SH-SY5Y (cell line): ENCODE measurements around the gene VPS11.

ENCODE experiments used
- GATA2 ChIP-seq: IDR thresholded peaks from 2 replicates; pipeline ENCODE4 v1.6.1; 2011; ENCODE audit warnings: mild to moderate bottlenecking, low read depth, low read length
- GATA3 ChIP-seq: IDR thresholded peaks from 2 replicates; pipeline ENCODE4 v1.6.1; 2011; ENCODE audit warnings: low read depth, mild to moderate bottlenecking, low read length, moderate library complexity

- no peak for TF ChIP-seq GATA3
- TF ChIP-seq GATA2: no peak
Observed at GRCh38 chr11:119077839-119078238, 10.2 kb downstream of the VPS11 start.
